Myocyte (in vitro differentiated cells): Measurements from ENCODE around the gene SPATA21. TPM values are rescaled to one million over a fixed set of nuclear protein-coding genes. Genes with fewer than 3 reads are reported as not detected.
A peak's percentile ranks its signal among the peaks of the same experiment; 100 is the strongest.
"Not testable (repeated sequence)": the region's sequence is repeated elsewhere in the genome, so short reads cannot be mapped to it uniquely, and the experiment has no call there.

Experiments
- DNase-seq: peaks from one replicate; pipeline ENCODE4 v3.0.0-alpha.2; 2012; ENCODE audit warnings: low read depth
- polyA plus RNA-seq: library from polyadenylated mRNA; unstranded; fragments of >200 nt; gene quantifications from one replicate; pipeline ENCODE4 v1.2.1, GENCODE V29; 2012; ENCODE audit warnings: missing spikeins
- total RNA-seq: library from RNA; depleted of rRNA; stranded (reverse); fragments of >200 nt; gene quantifications from 2 replicates; pipeline ENCODE4 v1.2.3, GENCODE V29; 2014

The SPATA21 gene
- total RNA-seq = not detected in 2 replicates
- not detected for polyA plus RNA-seq

GRCh38 chr1:16436946-16437474 lies at the start of gene SPATA21:
Gene SPATA21, minus strand, starts transcription at chr1:16437424. Its CDS starts 6,053 bp downstream, at chr1:16431371.
- DNase-seq = no peak

- not testable (repeated sequence) for DNase-seq
These were observed 49.8 kb upstream of the SPATA21 start for GRCh38 chr1:16487011-16487410.

- DNase-seq = not testable (repeated sequence)
These were observed 49.1 kb upstream of the SPATA21 start for GRCh38 chr1:16486316-16486715.

- DNase-seq = no peak
These were observed 47.7 kb upstream of the SPATA21 start for GRCh38 chr1:16484931-16485330.

- DNase-seq = no peak
These were observed 47.2 kb upstream of the SPATA21 start for GRCh38 chr1:16484501-16484835.

- DNase-seq = not testable (repeated sequence)
These were observed 46.6 kb upstream of the SPATA21 start for GRCh38 chr1:16483639-16484500.

GRCh38 chr1:16483146-16483545 lies 45.9 kb upstream of the SPATA21 start:
- not testable (repeated sequence) for DNase-seq

- no peak for DNase-seq
These were observed 40.9 kb upstream of the SPATA21 start for GRCh38 chr1:16478091-16478490.

- not testable (repeated sequence) for DNase-seq
These were observed 38.8 kb upstream of the SPATA21 start for GRCh38 chr1:16475771-16476770.

- not testable (repeated sequence) for DNase-seq
These were observed 37.7 kb upstream of the SPATA21 start for GRCh38 chr1:16474891-16475290.

- no peak for DNase-seq
These were observed 37.1 kb upstream of the SPATA21 start for GRCh38 chr1:16474166-16474800.

GRCh38 chr1:16468558-16468957 lies 31.3 kb upstream of the SPATA21 start:
- DNase-seq = peak; percentile 20

- peak; percentile 90 for DNase-seq
These were observed 27.8 kb upstream of the SPATA21 start for GRCh38 chr1:16464917-16465625.

GRCh38 chr1:16462773-16463330 lies 25.6 kb upstream of the SPATA21 start:
- DNase-seq = no peak

- DNase-seq = no peak
These were observed 24.5 kb upstream of the SPATA21 start for GRCh38 chr1:16461681-16462080.

GRCh38 chr1:16459352-16459925 lies 22.2 kb upstream of the SPATA21 start:
- DNase-seq = no peak

- DNase-seq = no peak
These were observed 21.6 kb upstream of the SPATA21 start for GRCh38 chr1:16458831-16459230.

GRCh38 chr1:16456151-16456550 lies 18.9 kb upstream of the SPATA21 start:
- DNase-seq = not testable (repeated sequence)

GRCh38 chr1:16454909-16455308 lies 17.7 kb upstream of the SPATA21 start:
- not testable (repeated sequence) for DNase-seq
